Spleen (tissue), 11 donors: Measurements from ENCODE around the gene PDE4A. TPM values are rescaled to one million over a fixed set of nuclear protein-coding genes. Genes with fewer than 3 reads are reported as not detected.

Experiments used
- DNase-seq: peaks from one replicate; pipeline ENCODE4 v3.0.0-alpha.2; 2020
- H3K27ac ChIP-seq, 8 donors: fragments of 200-600 bp; sonication (generic) in 7 of 8; 1 replicate in 4 of 8; 2 replicates in 4 of 8; pipeline versions ENCODE4 v1.5.0 to v1.8.0; 2016 to 2021; ENCODE audit warnings: inconsistent platforms in 4 of 8, mild to moderate bottlenecking in 4 of 8, moderate library complexity in 1 of 8
- H3K27me3 ChIP-seq, 7 donors: fragments of 200-600 bp; sonication (generic) in 6 of 7; replicated peaks in 1 of 7; 1 replicate in 4 of 7; 2 replicates in 3 of 7; pipeline versions ENCODE4 v1.5.0 to v1.8.0; 2016 to 2021; ENCODE audit warnings: inconsistent platforms in 3 of 7, mild to moderate bottlenecking in 1 of 7
- H3K36me3 ChIP-seq, 6 donors: fragments of 200-600 bp; sonication (generic) in 5 of 6; 1 replicate in 4 of 6; 2 replicates in 2 of 6; pipeline versions ENCODE4 v1.5.0 to v1.8.0; 2016 to 2021; ENCODE audit warnings: inconsistent platforms in 2 of 6
- H3K4me1 ChIP-seq, 6 donors: fragments of 200-600 bp; sonication (generic) in 5 of 6; 1 replicate in 3 of 6; 2 replicates in 3 of 6; pipeline versions ENCODE4 v1.5.0 to v1.8.0; 2016 to 2021; ENCODE audit warnings: inconsistent platforms in 3 of 6
- H3K4me3 ChIP-seq, 8 donors: fragments of 200-600 bp; sonication (generic) in 7 of 8; 1 replicate in 4 of 8; 2 replicates in 4 of 8; pipeline versions ENCODE4 v1.5.0 to v1.8.0; 2016 to 2021; ENCODE audit warnings: inconsistent platforms in 4 of 8, mild to moderate bottlenecking in 4 of 8, moderate library complexity in 2 of 8
- H3K9me3 ChIP-seq, 8 donors: fragments of 200-600 bp; sonication (generic) in 7 of 8; 1 replicate in 4 of 8; 2 replicates in 4 of 8; pipeline versions ENCODE4 v1.5.0 to v1.8.0; 2016 to 2021; ENCODE audit warnings: inconsistent platforms in 4 of 8
- CTCF ChIP-seq, 11 experiments: fragments of 200-600 bp in 7 of 11; fragments of 450-650 bp in 4 of 11; sonication (generic) in 4 of 11; IDR thresholded peaks in 8 of 11; conservative IDR thresholded peaks in 3 of 11; 1 replicate in 7 of 11; 2 replicates in 4 of 11; pipeline versions ENCODE4 v1.4.0 to v1.8.0; 2016 to 2021; ENCODE audit warnings: antibody characterized with exemption in 11 of 11, inconsistent platforms in 4 of 11, mild to moderate bottlenecking in 1 of 11
- POLR2A ChIP-seq, 3 donors: fragments of 450-650 bp; IDR thresholded peaks; one replicate each; pipeline ENCODE4 v1.5.1; 2017; ENCODE audit warnings: antibody characterized with exemption in 3 of 3, mild to moderate bottlenecking in 1 of 3
- POLR2AphosphoS5 ChIP-seq, 3 donors: sonication (generic); formaldehyde crosslinking; IDR thresholded peaks; one replicate each; pipeline ENCODE4 v1.5.1; 2017; ENCODE audit warnings: antibody characterized with exemption in 3 of 3
- WGBS, 5 donors: extraction: QIAGEN DNeasy Blood & Tissue Kit in 3 of 5; methylation state at CpG; one replicate each; pipeline versions ENCODE4 v1.1.5 to v1.1.7; 2013 to 2018; 5-methylcytosine and 5-hydroxymethylcytosine counted together
- intact Hi-C: fragments of 100-400 bp; cut with DNase I; formaldehyde crosslinking; loops from one replicate; pipeline ENCODE4 v1.15.0; 2023; ENCODE audit warnings: low total_unique reads
- polyA plus RNA-seq, 3 donors: library from polyadenylated mRNA; stranded (reverse); fragments of 200-250 nt; gene quantifications; one replicate each; pipeline ENCODE4 v1.2.1, GENCODE V29; 2013
- total RNA-seq, 7 donors: library from RNA; depleted of rRNA in 3 of 7; stranded (reverse); fragments of >200 nt in 3 of 7; fragmentation: NEBNext Ultra II Directional in 4 of 7; extraction: Animal tissue kit (Norgen Biotek cat#: 25700) in 4 of 7; gene quantifications; one replicate each; pipeline versions ENCODE4 v1.1.0 to v1.2.1, GENCODE V29; 2016 to 2021
- donor health status: healthy with polysubstance abuse.
- donor health status: DM: no; HTN: no; CAD: no; lungs with moderate emphysema.
- donor health status: DM: no; HTN: no; CAD: no.
- donor health status: Bipolar disorder and iron deficiency.
- donor health status: healthy.
- donor health status: DM: no; HTN: no; CAD: no.
- donor health status: DM: yes; HTN: yes; CAD: no.

PDE4A gene
- total and polyA plus RNA-seq, 10 donors = 2.1 to 17.3 (median 12.7) TPM

- no peaks in the 10 kb centered on the region for H3K27me3 ChIP-seq
- DNase-seq = no peak
- no peak overlapping the region for H3K4me3 ChIP-seq
- no peaks in the 10 kb centered on the region for H3K9me3 ChIP-seq
- no peak for TF ChIP-seq POLR2A (IDR thresholded peaks at IDR 0.05)
- no peak for TF ChIP-seq POLR2AphosphoS5 (IDR thresholded peaks at IDR 0.05)
- no peak for TF ChIP-seq CTCF (IDR thresholded peaks at IDR 0.05 in 8 of 11, conservative IDR thresholded peaks at IDR 0.05 in 3 of 11)
- intact Hi-C loops = no loop called here
- H3K27ac ChIP-seq = no peak overlapping the region
- peaks cover 0 to 77% (median 66%) of the 10 kb centered on the region in 6 donors for H3K36me3 ChIP-seq
- WGBS, 5 donors = 91 to 97% (median 94%) methylated on average over 12 to 13 of the region's 13 CpGs
- peaks cover 0 to 31% (median 4%) of the 10 kb centered on the region in 6 donors for H3K4me1 ChIP-seq
Observed at GRCh38 chr19:10486551-10486950, 66.2 kb downstream of the PDE4A start.

GRCh38 chr19:10491472-10492047 is 71.2 kb downstream of the PDE4A start:
- Histone ChIP-seq H3K27me3 (no peaks in the 10 kb centered on the region), H3K27ac (no peak overlapping the region), H3K9me3 (no peaks in the 10 kb centered on the region), H3K4me1 (peaks cover 0 to 43% (median 4%) of the 10 kb centered on the region in 6 donors), H3K36me3 (peaks cover 0 to 100% (median 75%) of the 10 kb centered on the region in 6 donors), H3K4me3 (no peak overlapping the region)
- TF ChIP-seq POLR2AphosphoS5 (IDR thresholded peaks at IDR 0.05) (peak in 1 of 3 donors; percentile 51), POLR2A (IDR thresholded peaks at IDR 0.05) (no peak), CTCF (IDR thresholded peaks at IDR 0.05 in 8 of 11, conservative IDR thresholded peaks at IDR 0.05 in 3 of 11) (peak in 1 of 11 experiments; percentile 3)
- WGBS, 5 donors = 83 to 98% (median 96%) methylated on average over 2 to 43 of the region's 43 CpGs
- no peak for DNase-seq
- intact Hi-C loops = no loop called here

GRCh38 chr19:10497371-10497770 is 77.0 kb downstream of the PDE4A start:
- H3K27ac ChIP-seq = peak overlapping the region in 4 of 8 donors; percentile 66 to 80 (median 76)
- H3K36me3 ChIP-seq = peaks cover 0 to 79% (median 45%) of the 10 kb centered on the region in 6 donors
- H3K4me3 ChIP-seq = no peak overlapping the region
- peaks cover 19 to 69% (median 53%) of the 10 kb centered on the region in 6 donors for H3K4me1 ChIP-seq
- no peaks in the 10 kb centered on the region for H3K9me3 ChIP-seq
- 87 to 99% (median 94%) methylated on average over 4 of the region's 4 CpGs for WGBS, 5 donors
- intact Hi-C loops = no loop called here
- TF ChIP-seq POLR2A (IDR thresholded peaks at IDR 0.05) (no peak), POLR2AphosphoS5 (IDR thresholded peaks at IDR 0.05) (no peak), CTCF (IDR thresholded peaks at IDR 0.05 in 8 of 11, conservative IDR thresholded peaks at IDR 0.05 in 3 of 11) (no peak)
- DNase-seq = no peak
- H3K27me3 ChIP-seq = no peaks in the 10 kb centered on the region

GRCh38 chr19:10499550-10500246 is 79.4 kb downstream of the PDE4A start:
- H3K27ac ChIP-seq = peak overlapping the region in 4 of 8 donors; percentile 66 to 80 (median 76)
- no peak for DNase-seq
- H3K4me1 ChIP-seq = peaks cover 19 to 72% (median 56%) of the 10 kb centered on the region in 6 donors
- intact Hi-C loops = loop anchor here (5.0 kb wide), 1 partner anchor 68 kb away; the partner anchor contains the start of genes CDKN2D and KRI1
- H3K4me3 ChIP-seq = peak overlapping the region in 1 of 8 donors; percentile 15
- no peaks in the 10 kb centered on the region for H3K9me3 ChIP-seq
- WGBS, 5 donors = 83 to 87% (median 85%) methylated on average over 14 to 24 of the region's 24 CpGs
- TF ChIP-seq POLR2A (IDR thresholded peaks at IDR 0.05) = no peak
- peak in 2 of 3 donors; percentile 12 to 48 for TF ChIP-seq POLR2AphosphoS5 (IDR thresholded peaks at IDR 0.05)
- no peaks in the 10 kb centered on the region for H3K27me3 ChIP-seq
- peaks cover 0 to 55% (median 33%) of the 10 kb centered on the region in 6 donors for H3K36me3 ChIP-seq
